Islet precursor cell (in vitro differentiated cells): Measurements from ENCODE around the gene WDR6.
"Not testable (repeated sequence)": the region's sequence is repeated elsewhere in the genome, so short reads cannot be mapped to it uniquely, and the experiment has no call there.

Experiments used
- DNase-seq: peaks from one replicate; pipeline ENCODE4 v3.0.0-alpha.2; 2018

The WDR6 gene

DNA sequence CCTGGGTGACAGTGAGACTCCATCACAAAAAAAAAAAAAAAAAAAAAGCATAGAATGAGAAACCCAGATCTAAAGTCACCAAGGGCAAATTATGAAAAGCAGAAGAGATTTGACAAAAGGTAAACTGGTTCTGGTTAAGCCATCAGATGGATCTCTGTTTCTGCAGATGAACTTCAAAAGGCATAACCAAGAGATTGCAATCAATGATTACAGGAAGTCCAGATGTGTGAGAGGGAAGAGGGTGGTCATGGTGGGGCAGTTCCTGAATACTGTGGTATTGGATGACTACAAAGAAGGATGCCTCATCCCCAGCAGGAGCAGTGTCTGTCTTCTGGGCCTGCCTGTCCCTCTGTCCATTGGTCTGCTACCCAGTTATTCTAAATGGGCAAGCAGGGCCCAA, 13.4 kb upstream of the WDR6 start:
- no peak for DNase-seq

- DNase-seq, result no peak
Measured at GRCh38 chr3:48996640-48997039, 10.6 kb upstream of the WDR6 start.

DNA sequence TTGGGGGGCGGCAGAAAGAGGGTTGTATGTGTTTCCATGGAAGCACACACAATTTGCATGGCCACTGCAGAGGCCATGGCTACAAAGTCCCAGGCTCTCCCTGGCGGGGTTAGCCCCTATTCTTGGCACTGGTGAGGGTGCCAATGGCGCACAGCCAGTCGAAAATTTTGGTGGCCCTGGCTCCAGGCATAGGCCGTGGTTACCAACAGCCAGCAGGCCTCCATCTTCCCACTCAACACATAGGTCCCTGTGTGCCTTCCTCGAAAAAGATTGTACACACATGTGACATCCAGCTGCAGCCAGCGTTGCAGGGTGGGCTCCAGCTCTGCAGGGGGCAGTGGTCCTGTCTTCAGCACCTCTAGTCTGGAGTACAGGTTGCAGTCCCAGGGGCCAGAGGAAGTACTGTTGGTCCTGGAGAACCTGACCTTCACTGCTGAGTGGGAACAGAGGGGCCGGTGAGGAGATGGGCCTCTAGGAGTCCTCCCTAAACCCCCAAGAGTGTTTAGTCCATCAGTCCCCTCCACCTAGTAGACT, 10.0 kb upstream of the WDR6 start:
- DNase-seq, result no peak

DNA sequence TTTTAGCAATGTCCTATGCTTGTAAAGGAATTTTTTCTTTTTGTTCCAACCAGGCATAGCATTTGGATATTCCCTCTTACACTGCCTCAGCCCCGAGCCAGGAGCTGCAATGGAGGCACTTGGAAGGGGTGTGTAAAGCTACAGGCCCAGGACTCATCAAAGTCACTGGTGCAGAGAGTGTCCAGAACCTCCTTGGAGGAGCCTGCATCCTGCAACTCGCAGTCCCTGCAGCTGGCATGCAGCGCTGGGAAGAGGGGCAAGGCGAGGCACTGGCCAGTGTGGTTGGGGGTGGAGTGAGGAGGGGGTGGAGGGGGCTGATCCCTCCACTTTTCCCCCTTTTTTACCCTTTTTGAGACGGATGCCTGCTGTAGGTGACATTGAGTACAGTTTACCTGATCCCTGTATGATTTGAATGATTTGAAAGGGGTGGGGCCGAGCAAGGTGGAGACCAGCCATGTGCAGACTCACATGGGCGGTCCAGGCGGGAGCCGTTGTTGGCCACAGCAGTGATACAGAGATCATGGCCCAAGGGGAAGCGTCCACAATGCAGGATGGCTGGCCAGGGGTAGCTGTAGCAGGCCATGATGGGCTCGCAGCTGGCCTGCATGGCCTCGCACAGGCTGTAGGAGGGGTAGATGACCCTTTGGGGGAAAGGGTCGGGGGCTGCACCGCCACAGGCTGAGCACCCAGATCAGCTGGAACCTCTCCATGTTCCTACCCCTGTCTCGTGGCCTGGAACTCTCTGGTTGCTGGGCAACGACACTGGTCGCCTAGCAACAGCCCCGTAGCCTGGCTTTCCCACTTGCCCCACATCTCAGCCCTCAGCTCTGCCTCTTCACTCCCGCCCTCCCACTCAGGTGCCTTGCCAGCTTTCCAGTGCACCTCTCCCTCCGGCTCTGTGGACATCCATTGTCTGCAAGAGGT, 9.2 kb upstream of the WDR6 start:
- DNase-seq, result no peak

GRCh38 chr3:48999085-48999858, 7.9 kb upstream of the WDR6 start:
- DNase-seq, result no peak

DNA sequence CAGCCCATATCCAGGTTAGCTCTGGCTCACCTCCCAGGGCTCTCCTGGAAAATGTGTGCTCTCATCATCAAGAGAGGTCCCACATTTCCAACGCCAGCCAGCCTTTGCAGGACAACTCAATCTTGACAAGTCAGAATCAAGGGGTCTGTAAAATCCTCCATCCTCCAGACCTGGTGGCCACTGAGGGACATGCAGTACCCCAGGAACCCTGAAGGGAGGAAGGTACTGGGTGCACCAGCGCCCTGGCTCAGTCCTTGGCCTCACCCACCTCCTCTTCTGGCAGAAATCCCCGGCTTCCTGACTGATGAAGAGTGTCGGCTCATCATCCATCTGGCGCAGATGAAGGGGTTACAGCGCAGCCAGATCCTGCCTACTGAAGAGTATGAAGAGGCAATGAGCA, 6.0 kb upstream of the WDR6 start:
- no peak for DNase-seq

GRCh38 chr3:49004352-49005302, 2.6 kb upstream of the WDR6 start:
- DNase-seq, result no peak

DNA sequence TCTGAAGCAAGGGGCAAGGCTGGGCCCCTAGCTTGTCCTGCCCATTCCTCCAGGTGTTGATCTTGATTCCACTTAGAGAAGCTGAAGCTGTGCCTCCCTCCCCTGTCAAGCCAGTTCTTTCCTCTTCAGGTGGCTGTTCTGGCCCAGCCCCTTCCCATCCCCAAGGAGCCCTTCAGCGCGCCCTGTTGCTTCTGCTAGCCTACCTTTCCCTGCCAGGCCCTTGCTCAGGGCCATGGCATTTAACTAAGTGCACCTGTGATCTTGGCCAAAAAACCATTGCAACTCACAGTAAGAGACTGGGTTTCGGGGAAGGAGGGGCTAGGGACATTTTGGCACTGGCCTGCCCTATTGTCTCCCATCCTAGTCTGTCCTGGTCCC, 1.9 kb upstream of the WDR6 start:
- no peak for DNase-seq

- no peak for DNase-seq
Measured at GRCh38 chr3:49005998-49006397, 1.2 kb upstream of the WDR6 start.

DNA sequence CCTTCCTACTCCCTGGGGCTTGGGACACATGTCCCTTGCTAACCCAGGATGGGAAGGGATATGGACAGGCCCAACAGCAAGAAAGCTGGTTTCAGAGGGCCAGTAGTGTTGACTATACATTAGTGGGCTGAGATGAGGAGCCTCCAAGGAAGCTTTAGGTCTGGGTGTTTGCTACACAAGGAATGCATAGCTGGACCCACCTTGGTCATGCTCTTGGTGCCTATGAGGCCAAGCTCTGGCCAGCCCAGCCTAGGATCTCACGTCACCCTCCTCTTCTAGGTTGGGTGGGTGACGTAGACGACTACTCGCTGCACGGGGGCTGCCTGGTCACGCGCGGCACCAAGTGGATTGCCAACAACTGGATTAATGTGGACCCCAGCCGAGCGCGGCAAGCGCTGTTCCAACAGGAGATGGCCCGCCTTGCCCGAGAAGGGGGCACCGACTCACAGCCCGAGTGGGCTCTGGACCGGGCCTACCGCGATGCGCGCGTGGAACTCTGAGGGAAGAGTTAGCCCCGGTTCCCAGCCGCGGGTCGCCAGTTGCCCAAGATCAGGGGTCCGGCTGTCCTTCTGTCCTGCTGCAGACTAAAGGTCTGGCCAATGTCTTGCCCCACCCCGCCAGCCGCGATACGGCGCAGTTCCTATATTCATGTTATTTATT, 653 bp upstream of the WDR6 start:
- peak; percentile 63 for DNase-seq

- DNase-seq, result peak; percentile 95
Measured at GRCh38 chr3:49007771-49008528, 759 bp downstream of the WDR6 start.

GRCh38 chr3:49008627-49009026, 1.4 kb downstream of the WDR6 start:
- not testable (repeated sequence) for DNase-seq

- DNase-seq, result no peak
Measured at GRCh38 chr3:49009396-49009795, 2.2 kb downstream of the WDR6 start.

DNA sequence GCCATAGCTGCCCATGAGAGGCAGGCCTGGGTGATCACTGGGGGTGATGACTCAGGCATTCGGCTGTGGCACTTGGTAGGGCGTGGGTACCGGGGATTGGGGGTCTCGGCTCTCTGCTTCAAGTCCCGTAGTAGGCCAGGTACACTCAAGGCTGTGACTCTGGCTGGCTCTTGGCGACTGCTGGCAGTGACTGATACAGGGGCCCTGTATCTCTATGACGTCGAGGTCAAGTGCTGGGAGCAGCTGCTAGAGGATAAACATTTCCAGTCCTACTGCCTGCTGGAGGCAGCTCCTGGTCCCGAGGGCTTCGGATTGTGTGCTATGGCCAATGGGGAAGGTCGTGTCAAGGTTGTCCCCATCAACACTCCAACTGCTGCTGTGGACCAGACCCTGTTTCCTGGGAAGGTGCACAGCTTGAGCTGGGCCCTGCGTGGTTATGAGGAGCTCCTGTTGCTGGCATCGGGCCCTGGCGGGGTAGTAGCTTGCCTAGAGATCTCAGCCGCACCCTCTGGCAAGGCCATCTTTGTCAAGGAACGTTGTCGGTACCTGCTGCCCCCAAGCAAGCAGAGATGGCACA, 5.3 kb downstream of the WDR6 start:
- DNase-seq, result no peak

GRCh38 chr3:49013113-49013737, 6.0 kb downstream of the WDR6 start:
- DNase-seq, result no peak

DNA sequence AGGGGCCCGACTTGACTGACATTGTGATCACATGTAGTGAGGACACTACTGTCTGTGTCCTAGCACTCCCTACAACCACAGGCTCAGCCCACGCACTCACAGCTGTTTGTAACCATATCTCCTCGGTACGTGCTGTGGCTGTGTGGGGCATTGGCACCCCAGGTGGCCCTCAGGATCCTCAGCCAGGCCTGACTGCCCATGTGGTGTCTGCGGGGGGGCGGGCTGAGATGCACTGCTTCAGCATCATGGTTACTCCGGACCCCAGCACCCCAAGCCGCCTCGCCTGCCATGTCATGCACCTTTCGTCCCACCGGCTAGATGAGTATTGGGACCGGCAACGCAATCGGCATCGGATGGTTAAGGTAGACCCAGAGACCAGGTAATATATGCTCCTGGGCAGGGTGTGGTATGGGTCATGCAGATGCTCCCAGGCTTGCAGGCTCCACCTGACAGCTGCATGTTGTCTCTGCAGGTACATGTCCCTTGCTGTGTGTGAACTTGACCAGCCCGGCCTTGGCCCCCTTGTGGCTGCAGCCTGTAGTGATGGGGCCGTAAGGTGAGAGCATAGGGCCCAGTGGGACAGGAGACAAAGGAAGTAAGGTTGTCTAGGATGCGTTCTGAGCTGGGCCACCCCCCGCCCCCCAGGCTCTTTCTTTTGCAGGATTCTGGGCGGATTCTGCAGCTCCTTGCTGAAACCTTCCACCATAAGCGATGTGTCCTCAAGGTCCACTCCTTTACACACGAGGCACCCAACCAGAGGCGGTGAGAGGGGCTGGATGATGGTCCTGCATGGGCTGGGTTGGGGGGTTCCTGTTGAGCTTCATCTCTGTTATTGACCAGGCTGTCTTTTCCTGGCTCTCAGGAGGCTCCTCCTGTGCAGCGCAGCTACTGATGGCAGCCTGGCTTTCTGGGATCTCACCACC, 6.8 kb downstream of the WDR6 start:
- peak; percentile 91 for DNase-seq

DNA sequence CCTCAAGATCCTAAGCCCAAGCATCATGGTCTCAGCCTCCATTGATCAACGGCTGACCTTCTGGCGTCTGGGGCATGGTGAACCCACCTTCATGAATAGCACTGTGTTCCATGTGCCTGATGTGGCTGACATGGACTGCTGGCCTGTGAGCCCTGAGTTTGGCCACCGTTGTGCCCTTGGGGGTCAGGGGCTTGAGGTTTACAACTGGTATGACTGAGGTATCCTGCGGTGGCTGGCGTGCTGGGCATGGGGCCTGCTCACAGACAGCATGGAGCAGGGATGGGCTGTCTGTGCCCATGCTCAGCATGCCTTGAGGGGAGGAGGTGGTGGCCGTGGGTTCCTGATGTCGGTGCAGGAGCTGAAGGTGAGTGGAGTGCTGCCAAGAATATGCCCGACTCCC, 7.9 kb downstream of the WDR6 start:
- no peak for DNase-seq

DNA sequence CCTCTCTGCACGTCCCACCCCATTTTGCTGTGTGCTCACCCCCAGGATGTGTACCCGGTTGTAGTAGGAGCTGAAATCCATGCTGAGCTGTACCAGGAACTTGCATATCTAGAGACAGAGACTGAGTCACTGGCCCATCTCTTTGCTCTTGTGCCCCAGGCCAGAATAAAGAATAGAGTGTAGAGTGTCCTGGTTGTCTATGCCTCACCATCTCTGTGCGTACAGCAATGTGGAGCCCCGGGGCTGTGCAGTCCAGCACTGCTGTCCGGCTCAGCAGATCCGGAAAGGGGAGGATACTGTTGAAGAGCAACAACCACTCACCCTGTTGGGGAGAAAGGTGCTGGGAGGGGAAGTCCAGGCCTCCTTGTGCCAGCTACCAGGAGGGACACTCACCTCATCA, 8.6 kb downstream of the WDR6 start:
- DNase-seq, result no peak
